ENCODE data around the gene ZFR2.
"Not testable (repeated sequence)": the region's sequence is repeated elsewhere in the genome, so short reads cannot be mapped to it uniquely, and the experiment has no call there.

Gene ZFR2

DNA sequence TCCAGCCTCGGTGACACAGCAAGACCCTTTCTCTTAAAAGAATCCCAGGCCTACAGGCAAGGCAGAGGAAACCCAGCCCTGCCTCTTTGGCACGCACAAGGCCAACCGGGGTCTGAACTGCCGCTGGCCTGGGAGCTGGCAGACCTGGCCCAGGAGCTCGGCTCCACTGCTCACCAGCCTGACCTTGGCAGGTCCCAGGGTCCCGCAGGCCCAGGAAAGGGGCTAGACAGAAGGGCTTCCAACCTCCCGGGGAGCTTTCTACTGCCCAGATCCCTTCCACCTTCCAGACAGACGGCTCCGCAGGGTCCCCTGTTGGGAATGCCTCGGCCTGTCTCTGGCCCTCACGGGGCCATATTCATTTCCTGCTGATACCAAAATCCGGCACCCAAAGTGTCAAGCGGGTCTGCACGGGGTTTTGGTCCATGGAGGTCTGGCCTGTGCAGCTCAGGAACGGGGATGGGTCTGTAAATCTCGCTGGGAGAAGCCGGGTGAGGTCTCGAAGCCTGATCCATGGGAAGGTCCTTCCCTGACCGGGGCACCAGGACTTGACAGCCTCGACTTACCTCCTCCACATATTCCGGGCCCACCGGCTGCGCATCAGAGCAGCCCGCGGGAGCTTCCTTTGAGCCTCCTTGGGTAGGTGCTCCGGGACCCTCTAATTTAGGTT is 46.0 kb downstream of the ZFR2 start:
- DNase-seq = no peak
- in situ Hi-C loops (cut with MboI; ENCODE audit: low pct_unique_long_range_greater_than_20kb, low sequenced_read_pairs) = no loop called here

GRCh38 chr19:3821857-3822364 is 46.9 kb downstream of the ZFR2 start:
- in situ Hi-C loops (cut with MboI; ENCODE audit: low pct_unique_long_range_greater_than_20kb, low sequenced_read_pairs) = no loop called here
- DNase-seq = peak; percentile 90

DNA sequence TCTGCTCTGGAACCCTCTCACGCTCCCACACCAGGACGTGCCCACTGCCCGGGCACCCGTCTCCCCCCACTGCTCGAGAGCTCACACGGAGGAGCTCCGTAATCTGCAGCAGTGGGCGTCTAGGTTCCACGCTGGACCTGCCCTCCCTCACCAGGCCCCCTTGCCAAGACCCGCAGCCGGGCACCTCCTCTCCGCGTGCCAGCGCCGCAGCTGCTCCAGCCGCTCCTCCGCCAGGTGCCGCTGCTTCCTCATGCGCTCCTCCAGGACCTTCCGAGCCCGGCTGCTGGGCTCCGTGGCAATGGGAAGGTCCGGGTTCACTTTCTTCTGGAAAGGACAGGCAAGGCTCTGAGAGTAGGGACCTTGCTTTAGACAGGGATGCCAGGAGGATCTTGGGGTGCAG is 47.7 kb downstream of the ZFR2 start:
- DNase-seq = no peak
- in situ Hi-C loops (cut with MboI; ENCODE audit: low pct_unique_long_range_greater_than_20kb, low sequenced_read_pairs) = no loop called here

- no peak for DNase-seq
- in situ Hi-C loops (cut with MboI; ENCODE audit: low pct_unique_long_range_greater_than_20kb, low sequenced_read_pairs) = no loop called here
Measured at GRCh38 chr19:3819989-3820388, 48.8 kb downstream of the ZFR2 start.

DNA sequence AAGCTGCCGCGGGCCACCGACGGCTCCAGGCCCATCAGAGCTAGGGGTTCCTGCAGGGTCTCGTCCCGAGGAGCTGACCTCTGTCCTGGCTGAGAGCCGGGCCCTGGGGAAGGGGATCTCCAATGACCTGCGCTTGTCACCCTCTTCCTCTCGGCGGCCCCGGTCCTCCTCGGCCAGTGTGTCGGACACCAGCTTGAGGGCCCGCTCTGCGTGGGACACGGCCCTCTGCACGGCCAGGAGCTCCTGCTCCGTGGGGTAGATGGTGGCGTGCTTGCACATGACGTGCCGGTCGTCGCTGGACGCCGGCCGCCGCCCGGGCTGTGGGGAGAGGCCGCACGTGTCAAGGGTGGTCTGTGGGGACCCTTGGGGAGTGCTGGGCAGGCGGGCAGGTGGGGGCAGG is 49.9 kb downstream of the ZFR2 start:
- in situ Hi-C loops (cut with MboI; ENCODE audit: low pct_unique_long_range_greater_than_20kb, low sequenced_read_pairs) = no loop called here
- no peak for DNase-seq

DNA sequence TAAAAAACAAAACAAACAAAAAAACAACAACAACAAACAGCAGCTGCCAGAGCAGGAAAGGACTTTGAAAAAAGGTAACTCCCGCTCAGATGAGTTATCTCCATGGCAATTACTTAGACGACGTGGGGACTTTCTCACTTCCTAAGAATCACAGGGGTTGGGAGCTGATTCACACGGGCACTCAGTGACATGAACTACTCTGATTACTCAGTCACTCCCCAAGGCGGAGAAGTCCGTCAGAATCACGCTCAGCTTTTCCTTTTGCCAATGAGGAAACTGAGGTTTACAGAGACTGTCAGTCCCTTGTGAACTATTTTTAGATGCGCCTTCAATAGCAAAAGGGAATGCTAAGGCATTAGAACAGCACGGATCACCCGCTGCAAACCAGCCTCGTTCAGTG is 50.4 kb downstream of the ZFR2 start:
- in situ Hi-C loops (cut with MboI; ENCODE audit: low pct_unique_long_range_greater_than_20kb, low sequenced_read_pairs) = no loop called here
- DNase-seq = peak; percentile 52

- no peak for DNase-seq
- in situ Hi-C loops (cut with MboI; ENCODE audit: low pct_unique_long_range_greater_than_20kb, low sequenced_read_pairs) = no loop called here
Measured at GRCh38 chr19:3817761-3818160, 51.1 kb downstream of the ZFR2 start.

GRCh38 chr19:3816566-3817218 is 52.1 kb downstream of the ZFR2 start:
- in situ Hi-C loops (cut with MboI; ENCODE audit: low pct_unique_long_range_greater_than_20kb, low sequenced_read_pairs) = no loop called here
- DNase-seq = no peak

- DNase-seq; in situ Hi-C loops (cut with MboI; ENCODE audit: low pct_unique_long_range_greater_than_20kb, low sequenced_read_pairs): not testable (repeated sequence)
Measured at GRCh38 chr19:3816148-3816547, 52.7 kb downstream of the ZFR2 start.

GRCh38 chr19:3814648-3815047 is 54.2 kb downstream of the ZFR2 start:
- in situ Hi-C loops (cut with MboI; ENCODE audit: low pct_unique_long_range_greater_than_20kb, low sequenced_read_pairs) = no loop called here
- DNase-seq = no peak

GRCh38 chr19:3813473-3814392 is 55.1 kb downstream of the ZFR2 start:
- DNase-seq = no peak
- in situ Hi-C loops (cut with MboI; ENCODE audit: low pct_unique_long_range_greater_than_20kb, low sequenced_read_pairs) = no loop called here

DNA sequence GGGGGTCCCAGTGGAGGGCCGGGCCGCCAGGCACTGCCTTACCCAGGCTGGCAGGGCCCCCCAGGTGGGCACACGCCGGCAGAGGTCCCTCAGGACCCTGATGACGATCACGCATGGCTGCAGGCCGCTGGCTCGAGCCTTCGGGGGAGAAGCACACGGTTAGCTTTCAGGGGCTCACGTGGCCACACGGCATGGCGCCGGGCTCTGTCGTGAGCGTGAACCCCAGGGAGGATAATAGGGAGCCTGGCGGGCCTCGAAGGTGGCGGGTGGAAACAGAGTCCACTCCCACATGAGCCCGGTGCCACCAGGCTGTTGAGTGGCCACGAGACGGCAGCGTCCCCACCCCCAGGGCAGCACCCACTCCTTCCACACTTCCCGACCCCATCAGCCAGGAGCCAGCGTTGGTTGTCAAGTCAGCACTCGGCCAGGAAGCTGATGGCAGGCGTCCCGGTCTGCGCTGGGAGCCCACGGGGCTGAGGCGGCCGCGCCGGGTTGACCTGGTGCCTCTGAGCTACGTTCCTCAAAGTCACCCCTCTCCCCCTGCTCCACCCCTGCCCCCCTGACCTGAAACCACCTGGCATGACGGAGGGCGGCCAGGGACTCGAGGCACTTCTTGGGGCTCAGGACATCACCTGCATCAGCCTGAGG is 58.0 kb downstream of the ZFR2 start:
- no peak for DNase-seq
- in situ Hi-C loops (cut with MboI; ENCODE audit: low pct_unique_long_range_greater_than_20kb, low sequenced_read_pairs) = no loop called here

DNA sequence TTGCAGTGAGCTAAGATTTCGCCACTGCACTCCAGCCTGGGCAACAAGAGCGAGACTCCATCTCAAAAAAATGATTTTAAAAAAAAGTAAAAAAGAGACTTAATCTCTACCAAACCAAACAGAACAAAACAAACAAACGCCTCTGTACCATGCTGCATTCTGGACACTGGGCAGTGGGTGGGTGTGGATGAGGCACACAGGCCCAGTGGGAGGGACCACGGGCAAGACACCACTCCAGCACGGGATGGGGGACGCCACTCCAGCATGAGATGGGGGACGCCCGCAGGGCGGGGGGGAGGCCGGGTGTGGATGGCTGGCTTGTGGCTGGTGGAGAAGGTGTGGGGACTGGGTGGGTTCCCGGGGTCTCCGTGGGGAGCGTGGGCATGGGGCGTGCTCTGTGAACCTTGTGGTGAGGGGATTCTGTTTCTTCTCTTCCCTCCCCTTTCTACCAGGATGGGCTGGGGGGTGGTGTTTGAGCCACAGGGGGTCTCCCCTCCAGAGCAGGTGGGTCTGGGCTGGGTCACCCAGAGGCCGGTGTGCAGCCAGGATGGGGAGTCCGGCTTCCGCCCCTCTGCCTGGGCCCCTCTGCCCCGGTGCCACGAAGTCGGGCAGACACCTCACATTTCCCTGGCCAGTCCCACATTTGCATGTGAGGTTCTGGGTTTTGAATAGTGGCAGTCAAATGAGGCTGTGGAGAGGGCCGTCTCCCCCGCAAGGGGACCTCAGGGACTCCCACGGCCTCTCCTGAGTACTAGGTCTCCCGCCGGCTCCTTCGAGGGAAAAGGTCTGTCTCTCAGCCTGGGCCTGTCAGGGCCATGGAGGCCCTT is 58.7 kb downstream of the ZFR2 start:
- no peak for DNase-seq
- in situ Hi-C loops (cut with MboI; ENCODE audit: low pct_unique_long_range_greater_than_20kb, low sequenced_read_pairs) = no loop called here

DNA sequence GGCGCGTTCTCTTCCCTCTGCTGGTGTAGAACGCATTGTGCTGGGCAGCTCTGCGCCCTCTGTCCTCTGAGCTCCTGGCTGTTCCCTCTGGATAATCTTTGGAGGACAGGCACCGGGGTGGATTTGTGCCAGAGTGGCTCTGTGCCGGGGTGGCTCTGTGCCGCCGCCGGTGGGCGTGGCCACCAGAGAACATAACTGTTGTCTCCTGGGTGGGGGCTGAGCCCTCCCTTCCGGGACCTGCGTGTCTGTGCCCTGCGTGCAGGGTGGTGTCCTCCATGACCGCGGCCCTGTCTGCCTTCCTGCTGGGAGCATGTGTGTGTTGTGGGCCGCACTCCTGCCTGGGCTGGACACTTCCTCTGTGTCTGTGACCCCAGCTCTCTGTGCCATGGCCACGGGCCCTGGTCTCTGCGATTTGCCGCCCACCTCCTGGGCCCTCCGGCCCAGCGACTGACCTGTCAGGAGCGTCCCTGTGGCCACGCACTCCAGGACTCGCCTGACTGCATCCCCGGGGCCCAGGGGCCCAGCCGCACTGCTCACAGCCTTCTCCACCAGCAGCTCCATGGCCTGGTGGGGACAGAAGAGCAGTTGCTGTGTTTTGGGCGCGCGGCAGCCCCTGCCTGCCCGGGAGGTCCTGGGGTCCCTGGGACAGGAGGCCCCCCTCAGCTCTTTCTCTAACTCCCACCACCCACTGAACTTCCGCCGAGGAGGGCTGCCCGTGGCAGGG is 60.3 kb downstream of the ZFR2 start:
- no peak for DNase-seq
- in situ Hi-C loops (cut with MboI; ENCODE audit: low pct_unique_long_range_greater_than_20kb, low sequenced_read_pairs) = no loop called here

DNA sequence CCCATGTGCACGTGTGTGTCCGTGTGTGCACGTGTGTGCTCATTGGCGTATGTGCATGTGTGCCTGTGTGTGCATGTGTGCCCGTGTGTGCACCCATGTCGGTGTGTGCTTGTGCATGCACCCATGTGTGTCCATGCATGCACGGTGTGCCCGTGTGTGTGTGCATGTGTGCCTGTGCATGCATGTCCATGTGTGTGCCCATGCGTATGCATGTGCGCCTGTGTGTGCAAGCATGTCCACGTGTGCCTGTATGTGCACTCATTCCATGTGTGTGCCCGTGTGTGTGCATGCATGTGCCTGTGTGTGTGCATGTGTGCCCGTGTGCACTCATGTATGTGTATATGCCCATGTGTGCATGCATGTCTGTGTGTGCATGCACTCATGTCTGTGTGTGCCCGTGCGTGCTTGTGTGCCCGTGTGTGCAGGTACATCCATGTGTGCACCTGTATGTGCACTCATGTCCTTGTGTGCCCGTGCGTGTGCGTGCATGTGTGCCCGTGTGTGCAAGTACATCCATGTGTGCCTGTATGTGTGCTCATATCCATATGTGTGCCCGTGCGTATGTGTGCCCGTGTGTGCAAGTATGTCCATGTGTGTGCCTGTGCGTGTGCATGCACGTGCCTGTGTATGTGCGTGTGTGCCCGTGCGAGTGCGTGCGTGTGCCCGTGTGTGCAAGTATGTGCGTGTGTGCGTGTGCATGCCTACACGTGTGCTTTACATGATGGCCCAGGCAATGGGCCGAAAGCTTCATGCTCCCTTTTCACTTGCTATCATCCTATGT is 61.1 kb downstream of the ZFR2 start:
- in situ Hi-C loops (cut with MboI; ENCODE audit: low pct_unique_long_range_greater_than_20kb, low sequenced_read_pairs) = no loop called here
- DNase-seq = no peak

- no peak for DNase-seq
- in situ Hi-C loops (cut with MboI; ENCODE audit: low pct_unique_long_range_greater_than_20kb, low sequenced_read_pairs) = no loop called here
Measured at GRCh38 chr19:3807131-3807480, 61.7 kb downstream of the ZFR2 start.

DNA sequence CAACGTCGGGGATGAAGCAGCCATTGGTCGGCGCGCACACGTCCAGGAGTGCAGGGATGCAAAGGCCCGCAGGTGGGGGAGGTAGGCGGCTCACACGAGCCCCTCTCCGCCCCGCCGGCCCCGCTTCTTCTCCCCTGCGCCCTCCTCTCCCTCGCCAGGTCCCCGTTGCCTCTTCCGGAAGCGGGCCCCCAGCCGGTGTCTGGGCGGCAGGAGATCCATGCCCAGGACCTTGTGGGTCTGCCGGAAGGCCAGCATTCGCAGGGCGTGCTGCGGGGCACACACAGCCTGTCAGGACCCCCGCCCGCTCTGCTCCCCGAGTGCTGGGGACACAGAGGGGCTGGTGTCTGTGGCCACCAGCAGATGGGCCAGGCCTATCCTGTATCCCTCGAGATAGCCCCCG is 63.0 kb downstream of the ZFR2 start:
- no peak for DNase-seq
- in situ Hi-C loops (cut with MboI; ENCODE audit: low pct_unique_long_range_greater_than_20kb, low sequenced_read_pairs) = no loop called here

Measured in KBM-7 (cell line).